ENCODE data around the gene RPS6KA5.

Gene RPS6KA5

DNA sequence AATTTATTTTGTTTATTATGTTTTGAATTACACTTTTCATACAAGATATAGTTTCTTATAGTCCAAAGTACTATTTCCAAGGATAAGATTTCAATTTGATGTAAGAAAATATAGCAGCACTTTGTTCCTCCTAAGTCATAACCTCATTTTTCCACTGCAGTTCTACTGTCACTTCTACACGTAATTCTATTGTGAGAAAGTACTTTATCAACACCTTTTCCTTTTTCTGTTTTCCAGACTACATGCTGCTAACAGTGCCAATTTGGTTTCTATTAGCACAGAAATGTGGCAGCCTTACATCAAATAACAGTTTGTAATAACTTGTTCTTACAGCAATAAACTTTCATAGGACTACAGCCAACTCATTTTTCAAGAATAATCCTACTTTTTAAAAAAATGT is 45.0 kb downstream of the RPS6KA5 start:
- no peak for TF ChIP-seq BACH2 (CRISPR knock-in tag; IDR thresholded peaks at IDR 0.05; ENCODE audit: borderline replicate concordance)
- no peak for TF ChIP-seq ARNTL (CRISPR knock-in tag; IDR thresholded peaks at IDR 0.05; ENCODE audit: borderline replicate concordance, low read depth)
- TF ChIP-seq TCF4 (CRISPR knock-in tag; IDR thresholded peaks at IDR 0.05; ENCODE audit: borderline replicate concordance): no peak
- TF ChIP-seq, protein P1, sequence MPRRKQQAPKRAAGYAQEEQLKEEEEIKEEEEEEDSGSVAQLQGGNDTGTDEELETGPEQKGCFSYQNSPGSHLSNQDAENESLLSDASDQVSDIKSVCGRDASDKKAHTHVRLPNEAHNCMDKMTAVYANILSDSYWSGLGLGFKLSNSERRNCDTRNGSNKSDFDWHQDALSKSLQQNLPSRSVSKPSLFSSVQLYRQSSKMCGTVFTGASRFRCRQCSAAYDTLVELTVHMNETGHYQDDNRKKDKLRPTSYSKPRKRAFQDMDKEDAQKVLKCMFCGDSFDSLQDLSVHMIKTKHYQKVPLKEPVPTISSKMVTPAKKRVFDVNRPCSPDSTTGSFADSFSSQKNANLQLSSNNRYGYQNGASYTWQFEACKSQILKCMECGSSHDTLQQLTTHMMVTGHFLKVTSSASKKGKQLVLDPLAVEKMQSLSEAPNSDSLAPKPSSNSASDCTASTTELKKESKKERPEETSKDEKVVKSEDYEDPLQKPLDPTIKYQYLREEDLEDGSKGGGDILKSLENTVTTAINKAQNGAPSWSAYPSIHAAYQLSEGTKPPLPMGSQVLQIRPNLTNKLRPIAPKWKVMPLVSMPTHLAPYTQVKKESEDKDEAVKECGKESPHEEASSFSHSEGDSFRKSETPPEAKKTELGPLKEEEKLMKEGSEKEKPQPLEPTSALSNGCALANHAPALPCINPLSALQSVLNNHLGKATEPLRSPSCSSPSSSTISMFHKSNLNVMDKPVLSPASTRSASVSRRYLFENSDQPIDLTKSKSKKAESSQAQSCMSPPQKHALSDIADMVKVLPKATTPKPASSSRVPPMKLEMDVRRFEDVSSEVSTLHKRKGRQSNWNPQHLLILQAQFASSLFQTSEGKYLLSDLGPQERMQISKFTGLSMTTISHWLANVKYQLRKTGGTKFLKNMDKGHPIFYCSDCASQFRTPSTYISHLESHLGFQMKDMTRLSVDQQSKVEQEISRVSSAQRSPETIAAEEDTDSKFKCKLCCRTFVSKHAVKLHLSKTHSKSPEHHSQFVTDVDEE (CRISPR knock-in tag; IDR thresholded peaks at IDR 0.05): no peak
- ATAC-seq: no peak

DNA sequence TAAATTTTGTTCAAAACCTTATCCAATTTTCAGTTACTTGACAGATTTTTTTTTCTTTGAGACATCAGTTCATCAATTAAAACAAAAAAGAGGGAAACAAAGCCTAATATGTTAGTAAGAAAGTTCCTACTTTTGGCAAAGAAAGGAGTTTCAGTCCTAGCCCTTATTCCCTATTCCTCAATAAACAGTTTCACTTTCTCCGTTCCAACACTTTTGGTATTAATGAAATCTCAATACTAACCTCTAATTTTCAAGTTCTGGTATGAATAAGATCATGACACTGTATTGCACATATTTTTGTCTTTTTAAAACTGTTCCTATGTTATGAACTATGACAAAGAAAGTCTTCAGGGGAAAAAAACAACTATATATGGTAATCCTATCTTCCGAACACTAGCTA is 48.4 kb downstream of the RPS6KA5 start:
- no peak for TF ChIP-seq TOX (CRISPR knock-in tag; IDR thresholded peaks at IDR 0.05; ENCODE audit: borderline replicate concordance)
- no peak for TF ChIP-seq PPARA (CRISPR knock-in tag; IDR thresholded peaks at IDR 0.05; ENCODE audit: borderline replicate concordance)
- no peak for TF ChIP-seq ISL1 (CRISPR knock-in tag; IDR thresholded peaks at IDR 0.05)
- TF ChIP-seq ZFP3 (CRISPR knock-in tag; IDR thresholded peaks at IDR 0.05): no peak
- TF ChIP-seq, protein P1 (CRISPR knock-in tag; IDR thresholded peaks at IDR 0.05): no peak
- TF ChIP-seq ZC3H10 (CRISPR knock-in tag; IDR thresholded peaks at IDR 0.05): no peak
- no peak for TF ChIP-seq GLIS3 (CRISPR knock-in tag; IDR thresholded peaks at IDR 0.05)
- TF ChIP-seq, protein P2, sequence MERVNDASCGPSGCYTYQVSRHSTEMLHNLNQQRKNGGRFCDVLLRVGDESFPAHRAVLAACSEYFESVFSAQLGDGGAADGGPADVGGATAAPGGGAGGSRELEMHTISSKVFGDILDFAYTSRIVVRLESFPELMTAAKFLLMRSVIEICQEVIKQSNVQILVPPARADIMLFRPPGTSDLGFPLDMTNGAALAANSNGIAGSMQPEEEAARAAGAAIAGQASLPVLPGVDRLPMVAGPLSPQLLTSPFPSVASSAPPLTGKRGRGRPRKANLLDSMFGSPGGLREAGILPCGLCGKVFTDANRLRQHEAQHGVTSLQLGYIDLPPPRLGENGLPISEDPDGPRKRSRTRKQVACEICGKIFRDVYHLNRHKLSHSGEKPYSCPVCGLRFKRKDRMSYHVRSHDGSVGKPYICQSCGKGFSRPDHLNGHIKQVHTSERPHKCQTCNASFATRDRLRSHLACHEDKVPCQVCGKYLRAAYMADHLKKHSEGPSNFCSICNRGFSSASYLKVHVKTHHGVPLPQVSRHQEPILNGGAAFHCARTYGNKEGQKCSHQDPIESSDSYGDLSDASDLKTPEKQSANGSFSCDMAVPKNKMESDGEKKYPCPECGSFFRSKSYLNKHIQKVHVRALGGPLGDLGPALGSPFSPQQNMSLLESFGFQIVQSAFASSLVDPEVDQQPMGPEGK (CRISPR knock-in tag; IDR thresholded peaks at IDR 0.05; ENCODE audit: borderline replicate concordance): no peak
- TF ChIP-seq, protein P3, sequence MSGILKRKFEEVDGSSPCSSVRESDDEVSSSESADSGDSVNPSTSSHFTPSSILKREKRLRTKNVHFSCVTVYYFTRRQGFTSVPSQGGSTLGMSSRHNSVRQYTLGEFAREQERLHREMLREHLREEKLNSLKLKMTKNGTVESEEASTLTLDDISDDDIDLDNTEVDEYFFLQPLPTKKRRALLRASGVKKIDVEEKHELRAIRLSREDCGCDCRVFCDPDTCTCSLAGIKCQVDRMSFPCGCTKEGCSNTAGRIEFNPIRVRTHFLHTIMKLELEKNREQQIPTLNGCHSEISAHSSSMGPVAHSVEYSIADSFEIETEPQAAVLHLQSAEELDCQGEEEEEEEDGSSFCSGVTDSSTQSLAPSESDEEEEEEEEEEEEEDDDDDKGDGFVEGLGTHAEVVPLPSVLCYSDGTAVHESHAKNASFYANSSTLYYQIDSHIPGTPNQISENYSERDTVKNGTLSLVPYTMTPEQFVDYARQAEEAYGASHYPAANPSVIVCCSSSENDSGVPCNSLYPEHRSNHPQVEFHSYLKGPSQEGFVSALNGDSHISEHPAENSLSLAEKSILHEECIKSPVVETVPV (CRISPR knock-in tag; IDR thresholded peaks at IDR 0.05): no peak
- no peak for TF ChIP-seq ZNF565 (CRISPR knock-in tag; conservative IDR thresholded peaks at IDR 0.05; ENCODE audit: low read depth)
- TF ChIP-seq ZNF8 (CRISPR knock-in tag; IDR thresholded peaks at IDR 0.05): no peak
- TF ChIP-seq ARNTL (CRISPR knock-in tag; IDR thresholded peaks at IDR 0.05; ENCODE audit: borderline replicate concordance, low read depth): no peak
- no peak for TF ChIP-seq ESRRG (CRISPR knock-in tag; IDR thresholded peaks at IDR 0.05)
- TF ChIP-seq RARB (CRISPR knock-in tag; IDR thresholded peaks at IDR 0.05): no peak
- TF ChIP-seq OSR1 (CRISPR knock-in tag; IDR thresholded peaks at IDR 0.05): no peak
- TF ChIP-seq ZNF70 (CRISPR knock-in tag; IDR thresholded peaks at IDR 0.05): no peak
- no peak for TF ChIP-seq CSDC2 (CRISPR knock-in tag; IDR thresholded peaks at IDR 0.05)
- no peak for TF ChIP-seq BACH2 (CRISPR knock-in tag; IDR thresholded peaks at IDR 0.05; ENCODE audit: borderline replicate concordance)
- TF ChIP-seq SNAI2 (CRISPR knock-in tag; IDR thresholded peaks at IDR 0.05): no peak
- TF ChIP-seq, protein P4, sequence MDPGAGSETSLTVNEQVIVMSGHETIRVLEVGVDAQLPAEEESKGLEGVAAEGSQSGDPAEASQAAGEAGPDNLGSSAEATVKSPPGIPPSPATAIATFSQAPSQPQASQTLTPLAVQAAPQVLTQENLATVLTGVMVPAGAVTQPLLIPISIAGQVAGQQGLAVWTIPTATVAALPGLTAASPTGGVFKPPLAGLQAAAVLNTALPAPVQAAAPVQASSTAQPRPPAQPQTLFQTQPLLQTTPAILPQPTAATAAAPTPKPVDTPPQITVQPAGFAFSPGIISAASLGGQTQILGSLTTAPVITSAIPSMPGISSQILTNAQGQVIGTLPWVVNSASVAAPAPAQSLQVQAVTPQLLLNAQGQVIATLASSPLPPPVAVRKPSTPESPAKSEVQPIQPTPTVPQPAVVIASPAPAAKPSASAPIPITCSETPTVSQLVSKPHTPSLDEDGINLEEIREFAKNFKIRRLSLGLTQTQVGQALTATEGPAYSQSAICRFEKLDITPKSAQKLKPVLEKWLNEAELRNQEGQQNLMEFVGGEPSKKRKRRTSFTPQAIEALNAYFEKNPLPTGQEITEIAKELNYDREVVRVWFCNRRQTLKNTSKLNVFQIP (CRISPR knock-in tag; IDR thresholded peaks at IDR 0.05; ENCODE audit: borderline replicate concordance, low read depth): no peak
- no peak for ATAC-seq
